Esophagus muscularis mucosa (tissue), 4 donors: ENCODE results near the gene HES1. TPM values are rescaled to one million over a fixed set of nuclear protein-coding genes. Genes with fewer than 3 reads are reported as not detected.

Experiments used
- DNase-seq: peaks from one replicate; pipeline ENCODE4 v3.0.0-alpha.2; 2017; ENCODE audit errors: extremely low spot score
- H3K27ac ChIP-seq, 4 donors: fragments of 200-600 bp; sonication (generic); replicated peaks in 1 of 4; 1 replicate in 3 of 4; 2 replicates in 1 of 4; pipeline ENCODE4 v1.5.1; 2016 to 2019; ENCODE audit warnings: mild to moderate bottlenecking in 1 of 4
- H3K27me3 ChIP-seq, 4 donors: fragments of 200-600 bp; sonication (generic); one replicate each; pipeline versions ENCODE4 v1.5.1 to v1.6.0; 2016 to 2019
- H3K36me3 ChIP-seq, 4 donors: fragments of 200-600 bp; sonication (generic); one replicate each; pipeline ENCODE4 v1.5.1; 2016 to 2019
- H3K4me1 ChIP-seq, 4 donors: fragments of 200-600 bp; sonication (generic); one replicate each; pipeline ENCODE4 v1.5.1; 2016 to 2019
- H3K4me3 ChIP-seq, 4 donors: fragments of 200-600 bp; sonication (generic); 1 replicate in 2 of 4; 2 replicates in 2 of 4; pipeline ENCODE4 v1.5.1; 2016 to 2019; ENCODE audit warnings: mild to moderate bottlenecking in 4 of 4, moderate library complexity in 1 of 4
- H3K9me3 ChIP-seq, 4 donors: fragments of 200-600 bp; sonication (generic); 1 replicate in 3 of 4; 2 replicates in 1 of 4; pipeline ENCODE4 v1.5.1; 2016 to 2019
- CTCF ChIP-seq, 3 experiments: fragments of 200-600 bp in 2 of 3; fragments of 450-650 bp in 1 of 3; sonication (generic) in 2 of 3; IDR thresholded peaks; one replicate each; pipeline ENCODE4 v1.5.1; 2017 to 2019; ENCODE audit warnings: antibody characterized with exemption in 3 of 3, mild to moderate bottlenecking in 2 of 3, moderate library complexity in 1 of 3
- EP300 ChIP-seq: sonication (generic); formaldehyde crosslinking; IDR thresholded peaks from one replicate; pipeline ENCODE4 v1.6.1; 2017; ENCODE audit warnings: antibody characterized with exemption
- POLR2A ChIP-seq: fragments of 450-650 bp; IDR thresholded peaks from one replicate; pipeline ENCODE4 v1.6.1; 2017; ENCODE audit warnings: antibody characterized with exemption, moderate library complexity, mild to moderate bottlenecking, low read depth
- POLR2AphosphoS5 ChIP-seq, 2 donors: sonication (generic); formaldehyde crosslinking; IDR thresholded peaks; one replicate each; pipeline ENCODE4 v1.6.1; 2017; ENCODE audit warnings: antibody characterized with exemption in 2 of 2
- WGBS: methylation state at CpG from one replicate; pipeline ENCODE4 v1.1.5; 2018; 5-methylcytosine and 5-hydroxymethylcytosine counted together
- intact Hi-C: fragments of 100-400 bp; cut with DNase I; formaldehyde crosslinking; loops from one replicate; pipeline ENCODE4 v1.15.1; 2023
- total RNA-seq, 4 donors: library from RNA; depleted of rRNA; stranded (reverse); fragments of >200 nt; gene quantifications; one replicate each; pipeline versions ENCODE4 v1.1.0 to v1.2.1, GENCODE V29; 2016

Gene HES1
- total RNA-seq, 4 donors from 2014 or later, result 12.0 to 32.3 (median 26.9) TPM

DNA sequence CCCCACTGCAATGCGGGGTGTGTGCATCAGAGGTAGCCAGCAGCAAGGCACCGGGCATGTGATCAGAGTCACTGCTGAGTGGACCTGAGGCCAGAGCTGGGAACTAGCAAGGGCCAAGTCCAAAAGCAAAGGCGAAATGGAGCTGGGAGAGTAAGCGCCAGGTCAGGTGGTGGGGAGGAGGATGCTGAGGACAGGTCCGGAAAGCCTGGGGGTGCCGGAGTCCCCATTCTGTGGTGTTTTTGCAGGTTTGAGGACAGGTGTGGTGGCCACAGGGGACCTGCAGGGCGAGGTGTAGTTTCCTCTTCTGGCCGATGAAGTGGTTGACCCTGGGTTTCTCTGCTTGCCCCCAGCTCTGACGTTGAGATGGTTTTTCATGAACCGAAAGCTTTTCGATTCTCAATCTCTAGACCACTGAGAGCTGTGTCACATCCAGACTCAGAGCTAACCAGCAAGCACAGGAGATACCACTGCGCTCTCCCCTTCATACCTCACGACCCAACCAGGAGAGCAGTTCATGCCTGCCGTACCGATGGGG lies 35.0 kb upstream of the HES1 start:
- Histone ChIP-seq H3K4me1 (peaks cover 6 to 23% (median 17%) of the 10 kb centered on the region in 4 donors), H3K36me3 (no peaks in the 10 kb centered on the region), H3K27ac (no peak overlapping the region), H3K4me3 (no peak overlapping the region), H3K9me3 (no peaks in the 10 kb centered on the region), H3K27me3 (no peaks in the 10 kb centered on the region)
- no peak for TF ChIP-seq POLR2A
- TF ChIP-seq CTCF (IDR thresholded peaks at IDR 0.05), result no peak
- no peak for TF ChIP-seq EP300
- TF ChIP-seq POLR2AphosphoS5 (IDR thresholded peaks at IDR 0.05), result no peak
- 93% methylated on average over 14 of the region's 15 CpGs for WGBS
- intact Hi-C loops, result no loop called here
- no peak for DNase-seq

- intact Hi-C loops, result no loop called here
- Histone ChIP-seq H3K27me3 (no peaks in the 10 kb centered on the region), H3K27ac (no peak overlapping the region), H3K4me3 (no peak overlapping the region), H3K36me3 (no peaks in the 10 kb centered on the region), H3K9me3 (no peaks in the 10 kb centered on the region), H3K4me1 (peaks cover 6 to 22% (median 17%) of the 10 kb centered on the region in 4 donors)
- TF ChIP-seq POLR2AphosphoS5 (IDR thresholded peaks at IDR 0.05) (no peak), CTCF (IDR thresholded peaks at IDR 0.05) (no peak), POLR2A (no peak), EP300 (no peak)
- 91% methylated on average over 6 of the region's 7 CpGs for WGBS
- DNase-seq, result no peak
These were observed 34.1 kb upstream of the HES1 start for GRCh38 chr3:194101592-194102432.

DNA sequence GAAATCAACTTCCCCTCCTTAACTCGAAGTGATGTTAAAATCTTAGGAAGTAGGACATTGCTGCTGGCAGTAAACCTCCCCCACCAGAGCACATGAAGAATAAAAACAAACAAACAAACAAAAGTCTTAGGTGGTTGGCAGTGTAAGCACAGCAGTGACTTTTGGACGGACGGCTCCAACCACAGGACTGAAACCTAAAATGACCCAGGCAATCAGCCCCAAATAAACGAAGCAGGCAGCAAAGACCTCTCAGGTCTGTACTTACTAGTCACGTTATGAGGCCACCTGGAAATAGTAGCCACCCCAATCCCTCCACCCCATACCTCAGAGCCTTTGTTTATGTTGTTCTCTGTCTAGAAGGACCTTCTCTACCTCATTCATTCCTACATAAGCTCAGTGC lies 33.5 kb upstream of the HES1 start:
- no peak overlapping the region for H3K4me3 ChIP-seq
- H3K36me3 ChIP-seq, result no peaks in the 10 kb centered on the region
- no peak for TF ChIP-seq POLR2AphosphoS5 (IDR thresholded peaks at IDR 0.05)
- TF ChIP-seq POLR2A, result no peak
- no peak for TF ChIP-seq EP300
- TF ChIP-seq CTCF (IDR thresholded peaks at IDR 0.05), result no peak
- no peak for DNase-seq
- WGBS, result 87% methylated on average over 5 of the region's 5 CpGs
- intact Hi-C loops, result no loop called here
- no peak overlapping the region for H3K27ac ChIP-seq
- no peaks in the 10 kb centered on the region for H3K27me3 ChIP-seq
- H3K9me3 ChIP-seq, result no peaks in the 10 kb centered on the region
- H3K4me1 ChIP-seq, result peaks cover 6 to 15% (median 13%) of the 10 kb centered on the region in 4 donors

DNA sequence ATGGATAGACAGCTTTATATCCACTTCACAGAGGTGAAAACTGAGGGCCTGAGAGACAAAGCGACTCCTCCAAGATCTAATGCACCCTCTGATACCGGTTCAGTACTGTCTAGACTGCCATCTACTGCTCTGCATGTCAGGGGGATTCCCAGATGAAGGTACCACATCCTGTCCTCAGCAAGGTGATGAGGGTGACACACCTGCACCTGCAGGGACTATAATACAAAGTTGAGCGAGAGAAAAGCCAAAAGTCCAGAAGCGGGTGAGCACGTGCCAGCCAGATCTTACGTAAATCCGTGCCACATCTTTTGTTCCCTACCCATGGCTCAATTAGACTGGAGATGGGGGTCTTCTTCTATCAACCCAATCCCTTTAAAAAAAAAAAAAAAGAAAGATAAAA lies 32.4 kb upstream of the HES1 start:
- intact Hi-C loops, result no loop called here
- DNase-seq, result no peak
- 90% methylated on average over 7 of the region's 7 CpGs for WGBS
- TF ChIP-seq POLR2A (no peak), CTCF (IDR thresholded peaks at IDR 0.05) (no peak), POLR2AphosphoS5 (IDR thresholded peaks at IDR 0.05) (no peak), EP300 (no peak)
- no peaks in the 10 kb centered on the region for H3K36me3 ChIP-seq
- H3K4me1 ChIP-seq, result peaks cover 0 to 5% (median 2%) of the 10 kb centered on the region in 4 donors
- H3K4me3 ChIP-seq, result no peak overlapping the region
- no peaks in the 10 kb centered on the region for H3K27me3 ChIP-seq
- H3K9me3 ChIP-seq, result no peaks in the 10 kb centered on the region
- no peak overlapping the region for H3K27ac ChIP-seq
